K562 (cell line): ENCODE results near the gene FBXW8.

Experiments
- HCFC1 ChIP-seq: IDR thresholded peaks from 2 replicates; pipeline ENCODE4 v1.6.1; 2012; ENCODE audit warnings: low read depth, low read length, improper control_type of control experiment
- RAD21 ChIP-seq, 2 experiments: fragments of 250-450 bp in 1 of 2; fragments of 450-650 bp in 1 of 2; sonication (Bioruptor Pico) in 1 of 2; formaldehyde crosslinking in 1 of 2; IDR thresholded peaks in 1 of 2; conservative IDR thresholded peaks in 1 of 2; 2 replicates each; pipeline versions ENCODE4 v1.4.0 to v1.8.0; 2020 to 2022; ENCODE audit warnings: mild to moderate bottlenecking in 2 of 2, moderate library complexity in 1 of 2
- ZNF311 ChIP-seq: fragments of 250-450 bp; sonication (Bioruptor Pico); IDR thresholded peaks from 2 replicates; pipeline ENCODE4 v1.4.0; 2020; ENCODE audit warnings: mild to moderate bottlenecking, moderate library complexity
- TF ChIP-seq, protein P1 (sequence below): fragments of 250-450 bp; sonication (Bioruptor Pico); IDR thresholded peaks from 2 replicates; pipeline ENCODE4 v1.5.0; 2021; ENCODE audit warnings: mild to moderate bottlenecking, moderate library complexity

DNA sequence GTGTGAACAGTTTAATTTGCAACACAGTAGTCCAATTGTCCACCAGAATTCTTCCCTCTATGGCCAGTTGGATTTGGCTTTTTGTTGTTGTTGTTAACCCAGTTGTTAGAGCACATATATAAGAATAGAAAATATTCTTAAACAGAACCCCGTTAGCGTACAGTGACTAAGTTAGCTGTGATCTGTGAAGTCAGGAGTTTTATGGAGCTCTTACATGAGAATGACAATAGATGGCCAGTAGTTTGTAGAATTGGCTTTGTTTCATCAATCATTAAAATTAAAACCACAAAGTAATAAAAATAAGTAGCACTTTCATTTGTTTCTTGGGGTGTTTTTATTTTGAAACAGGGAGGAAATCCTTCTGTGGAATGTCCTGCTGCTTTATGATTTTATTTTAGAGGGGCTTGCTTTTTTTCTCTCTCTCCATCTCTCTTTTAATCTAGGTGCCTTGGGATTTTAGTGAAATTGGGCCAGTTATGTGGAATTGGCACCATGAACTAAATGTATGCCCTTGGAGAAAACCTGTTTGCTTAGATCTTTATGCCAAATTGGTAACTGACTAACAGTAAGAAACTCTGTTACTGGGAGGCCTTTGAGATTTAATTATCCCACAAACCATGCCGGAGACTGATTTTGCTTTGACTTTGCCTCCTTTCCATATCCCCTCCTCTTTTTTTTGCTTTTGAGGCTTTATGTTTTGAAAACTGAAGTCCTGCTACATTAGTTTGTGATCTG, 22.9 kb downstream of the FBXW8 start:
- TF ChIP-seq, protein P1, sequence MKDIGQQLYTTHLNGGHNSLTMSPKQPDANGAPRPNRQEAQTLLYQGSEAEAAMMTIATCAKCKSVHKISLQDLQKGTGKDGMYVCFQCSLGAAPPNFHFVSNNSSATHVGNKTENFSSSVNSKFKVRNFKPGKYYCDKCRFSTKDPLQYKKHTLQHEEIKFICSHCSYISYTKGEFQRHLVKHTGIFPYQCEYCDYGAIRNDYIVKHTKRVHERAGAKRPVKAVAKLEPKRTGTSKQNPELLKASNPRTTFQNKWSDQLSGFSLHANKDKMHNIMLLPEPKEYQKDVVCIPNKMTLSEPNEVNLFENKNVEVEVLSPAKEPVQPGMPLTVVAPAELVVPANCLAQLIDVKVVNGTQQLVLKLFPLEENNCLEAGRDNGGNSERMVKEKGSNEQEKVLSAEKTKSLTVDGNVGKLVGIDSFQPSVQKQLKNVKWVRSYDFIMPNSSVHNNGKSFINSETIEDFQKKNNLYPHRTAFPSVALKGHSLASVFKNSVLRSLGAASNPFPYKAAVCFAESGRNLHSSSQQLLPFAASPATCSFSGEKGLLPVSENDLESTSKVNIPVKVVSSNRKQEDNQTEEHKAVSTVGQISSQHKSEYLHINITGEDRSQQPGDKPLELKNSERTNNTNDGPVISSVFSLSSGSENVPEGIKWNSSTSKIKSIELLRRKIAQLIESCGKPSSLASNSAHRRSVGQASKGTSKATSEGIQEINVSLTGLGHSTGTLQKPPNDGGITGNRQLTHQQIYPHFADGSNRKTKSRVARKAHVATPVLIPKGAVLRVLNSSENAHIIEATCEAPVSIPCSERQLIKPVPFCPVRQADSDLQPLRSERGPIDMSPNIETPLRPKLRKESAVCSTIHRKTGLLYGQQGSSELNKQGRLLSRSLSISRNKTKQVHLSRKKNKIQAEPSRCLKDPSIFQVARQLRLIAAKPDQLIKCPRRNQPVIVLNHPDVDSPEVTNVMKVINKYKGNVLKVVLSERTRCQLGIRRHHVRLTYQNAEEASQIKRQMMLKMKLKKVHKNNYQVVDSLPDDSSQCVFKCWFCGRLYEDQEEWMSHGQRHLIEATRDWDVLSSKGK (CRISPR knock-in tag), result no peak
- no peak for TF ChIP-seq RAD21 (CRISPR knock-in tag; conservative IDR thresholded peaks at IDR 0.05 in 1 of 2, IDR thresholded peaks at IDR 0.05 in 1 of 2)
- no peak for TF ChIP-seq HCFC1
- TF ChIP-seq ZNF311 (CRISPR knock-in tag), result no peak
